ENCODE results near the gene UST. TPM values are rescaled to one million over a fixed set of nuclear protein-coding genes. Genes with fewer than 3 reads are reported as not detected.

Gene UST
- total and polyA plus RNA-seq, 9 of the 15 experiments (the other 6 are each of a cell fraction or from before 2014, with no cell fraction given): 0.04 to 0.10 TPM; not detected in 7

- H3K4me2 ChIP-seq (ENCODE audit: insufficient read depth, low read length): no peak overlapping the region
- CTCF ChIA-PET (ENCODE audit: low intra/inter-chr PET ratio): no interaction called here
- intact Hi-C loops (cut with micrococcal nuclease) (loop anchor here (5.0 kb wide), 3 partner anchors 463 to 902 kb away; no protein-coding TSS in a partner anchor), in situ Hi-C loops (cut with MboI) (loop anchor here (25.0 kb wide), 1 partner anchor 887 kb away; the partner anchor contains the start of gene RAET1G)
- H3K4me1 ChIP-seq (replicated peaks in 1 of 2; ENCODE audit: control insufficient read depth in 2 of 2, insufficient read depth in 2 of 2, low read length in 2 of 2): no peaks in the 10 kb centered on the region
- no peak overlapping the region for H3K9ac ChIP-seq (ENCODE audit: insufficient read depth in 1 of 2, low read depth in 2 of 2, low read length in 2 of 2)
- no peak for DNase-seq (ENCODE audit: extremely low read depth in 1 of 4, low spot score in 3 of 4)
- POLR2A ChIA-PET: interaction anchor here (0.7 kb wide), 1 partner anchor 16 kb away, joined by 3 read pairs; no protein-coding TSS in a partner anchor
- H3K79me2 ChIP-seq (ENCODE audit: control insufficient read depth, insufficient read depth, low read length): no peaks in the 10 kb centered on the region
- H2AFZ ChIP-seq (ENCODE audit: low read depth, low read length): no peak overlapping the region
- no peaks in the 10 kb centered on the region for H3K36me3 ChIP-seq (ENCODE audit: control insufficient read depth, insufficient read depth, low read length)
- 0% methylated on average over 2 of the region's 2 CpGs for WGBS (ENCODE audit: insufficient coverage, low coverage, missing lambda C conversion rate)
- no peaks in the 10 kb centered on the region for H3K9me1 ChIP-seq (ENCODE audit: control insufficient read depth, insufficient read depth, low read length)
- no TSS peak for BruUV-seq (replicated peaks)
- H3K27ac ChIP-seq (ENCODE audit: extremely low read depth, low read depth, low read length): no peak overlapping the region
- peaks cover 0 to 4% of the 10 kb centered on the region in 2 experiments; a peak in 2 of 5 replicates for H3K27me3 ChIP-seq (ENCODE audit: control insufficient read depth in 2 of 2, insufficient read depth in 2 of 2, low read length in 2 of 2)
- ATAC-seq: no peak
- no peaks in the 10 kb centered on the region for H4K20me1 ChIP-seq (replicated peaks; ENCODE audit: control insufficient read depth, insufficient read depth, low read length)
- no peak overlapping the region for H3K4me3 ChIP-seq
- H3K9me3 ChIP-seq (replicated peaks; ENCODE audit: control insufficient read depth, insufficient read depth, low read depth, low read length): 0 out of 2 replicates have a peak, but pooled peaks cover 2% of the 10 kb centered on the region
- TF ChIP-seq ADNP (tag; IDR thresholded peaks at IDR 0.05) (no peak), MAFG (tag; conservative IDR thresholded peaks at IDR 0.05) (peak; percentile 50; the same call in 1 of the 2 replicates), C11orf30 (IDR thresholded peaks at IDR 0.05; ENCODE audit: low read depth) (peak; percentile 61), BRF1 (IDR thresholded peaks at IDR 0.05; ENCODE audit: borderline replicate concordance, extremely low read depth, insufficient read length) (no peak), ESRRB (CRISPR knock-in tag; IDR thresholded peaks at IDR 0.05; ENCODE audit: borderline replicate concordance) (no peak), HCFC1 (IDR thresholded peaks at IDR 0.05; ENCODE audit: low read depth, low read length) (no peak), ZNF316 (IDR thresholded peaks at IDR 0.05) (peak; percentile 83), MAFK (IDR thresholded peaks at IDR 0.05; ENCODE audit: low read length) (peak; percentile 16; the same call in 1 of the 2 replicates), MAFF (IDR thresholded peaks at IDR 0.05; ENCODE audit: low read length) (peak; percentile 51; the same call in 1 of the 2 replicates)
- FAIRE-seq: no peak
Observed at GRCh38 chr6:149025061-149025460, 278.2 kb downstream of the UST start.
